Adrenal gland (tissue), 5 donors: Measurements from ENCODE around the gene NOS3.

Experiments used
- CTCF ChIP-seq, 6 experiments: fragments of 450-650 bp in 4 of 6; fragments of 200-600 bp in 2 of 6; sonication (generic) in 1 of 6; IDR thresholded peaks; 1 replicate in 5 of 6; 2 replicates in 1 of 6; pipeline versions ENCODE4 v1.5.1 to v1.8.0; 2016 to 2021; ENCODE audit warnings: antibody characterized with exemption in 6 of 6, mild to moderate bottlenecking in 2 of 6, moderate library complexity in 1 of 6
- POLR2A ChIP-seq, 2 donors: fragments of 450-650 bp; IDR thresholded peaks; one replicate each; pipeline ENCODE4 v1.6.1; 2017; ENCODE audit warnings: antibody characterized with exemption in 2 of 2, mild to moderate bottlenecking in 2 of 2, moderate library complexity in 1 of 2
- donor health status: DM: no; HTN: no; CAD: no.

GRCh38 chr7:150975536-150976319 lies 15.1 kb upstream of the NOS3 start:
- TF ChIP-seq CTCF (IDR thresholded peaks at IDR 0.05) (no peak), POLR2A (IDR thresholded peaks at IDR 0.05) (no peak)
